Measurements from ENCODE around the gene GUCY1A1.

The GUCY1A1 gene

DNA sequence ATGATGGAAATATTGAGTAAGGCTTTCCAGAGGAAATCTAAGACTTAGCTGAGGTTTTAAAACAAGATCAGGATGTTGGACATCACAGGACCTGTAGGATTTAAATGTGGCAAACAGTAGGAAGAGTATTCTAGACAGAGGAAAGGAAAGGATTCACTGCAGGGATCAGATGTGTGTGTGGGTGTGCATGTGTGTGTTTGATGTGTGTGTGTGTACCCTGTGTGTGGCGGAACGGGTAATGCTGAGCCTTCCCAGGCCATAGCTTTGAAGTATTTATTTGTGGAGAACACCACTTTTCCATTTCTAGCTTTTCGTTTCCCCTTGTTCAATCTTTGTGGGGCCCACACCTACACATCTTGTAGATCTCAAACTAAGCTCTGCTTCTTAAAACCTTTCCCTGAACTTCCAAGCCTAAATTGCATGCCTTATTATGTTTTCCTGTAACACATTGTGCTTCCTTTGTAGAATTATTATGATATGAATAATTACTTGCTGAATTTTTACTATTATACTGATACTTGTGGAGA lies 6.9 kb downstream of the GUCY1A1 start:
- Histone ChIP-seq H3K4me1 (ENCODE audit: insufficient read depth, poor library complexity, severe bottlenecking) (no peaks in the 10 kb centered on the region), H3K4me3 (ENCODE audit: severe bottlenecking) (no peak overlapping the region), H3K27me3 (ENCODE audit: insufficient read depth, poor library complexity, severe bottlenecking) (peaks cover 16% of the 10 kb centered on the region), H3K36me3 (ENCODE audit: low read depth) (no peaks in the 10 kb centered on the region), H3K27ac (ENCODE audit: poor library complexity, severe bottlenecking) (no peak overlapping the region), H3K9me3 (ENCODE audit: severe bottlenecking) (no peaks in the 10 kb centered on the region)
- DNase-seq (ENCODE audit: low spot score) (no peak), ATAC-seq (ENCODE audit: low read depth) (no peak)
- TF ChIP-seq, protein P1, sequence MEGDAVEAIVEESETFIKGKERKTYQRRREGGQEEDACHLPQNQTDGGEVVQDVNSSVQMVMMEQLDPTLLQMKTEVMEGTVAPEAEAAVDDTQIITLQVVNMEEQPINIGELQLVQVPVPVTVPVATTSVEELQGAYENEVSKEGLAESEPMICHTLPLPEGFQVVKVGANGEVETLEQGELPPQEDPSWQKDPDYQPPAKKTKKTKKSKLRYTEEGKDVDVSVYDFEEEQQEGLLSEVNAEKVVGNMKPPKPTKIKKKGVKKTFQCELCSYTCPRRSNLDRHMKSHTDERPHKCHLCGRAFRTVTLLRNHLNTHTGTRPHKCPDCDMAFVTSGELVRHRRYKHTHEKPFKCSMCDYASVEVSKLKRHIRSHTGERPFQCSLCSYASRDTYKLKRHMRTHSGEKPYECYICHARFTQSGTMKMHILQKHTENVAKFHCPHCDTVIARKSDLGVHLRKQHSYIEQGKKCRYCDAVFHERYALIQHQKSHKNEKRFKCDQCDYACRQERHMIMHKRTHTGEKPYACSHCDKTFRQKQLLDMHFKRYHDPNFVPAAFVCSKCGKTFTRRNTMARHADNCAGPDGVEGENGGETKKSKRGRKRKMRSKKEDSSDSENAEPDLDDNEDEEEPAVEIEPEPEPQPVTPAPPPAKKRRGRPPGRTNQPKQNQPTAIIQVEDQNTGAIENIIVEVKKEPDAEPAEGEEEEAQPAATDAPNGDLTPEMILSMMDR (IDR thresholded peaks at IDR 0.05; ENCODE audit: poor library complexity, severe bottlenecking), result no peak

DNA sequence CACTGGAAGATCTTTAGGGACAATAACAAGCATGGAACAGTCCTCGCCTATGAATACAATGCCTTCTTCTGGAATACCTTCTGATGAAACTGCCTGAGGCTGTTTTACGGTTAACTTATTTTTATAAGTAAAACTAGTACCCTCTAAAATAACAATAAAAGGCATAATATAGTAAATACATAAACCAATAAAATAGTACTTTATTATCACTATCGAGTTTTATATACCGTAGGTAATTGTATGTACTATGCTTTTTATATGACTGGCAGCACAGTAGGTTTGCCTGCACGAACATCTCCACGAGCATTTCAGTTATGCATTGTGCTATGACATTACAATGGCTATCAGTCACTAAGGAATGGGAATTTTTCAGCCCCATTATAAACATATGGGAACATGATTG lies 8.0 kb downstream of the GUCY1A1 start:
- DNase-seq (ENCODE audit: low spot score) (no peak), ATAC-seq (ENCODE audit: low read depth) (no peak)
- H3K27ac ChIP-seq (ENCODE audit: poor library complexity, severe bottlenecking), result no peak overlapping the region
- H3K4me1 ChIP-seq (ENCODE audit: insufficient read depth, poor library complexity, severe bottlenecking), result no peaks in the 10 kb centered on the region
- TF ChIP-seq, protein P1 (IDR thresholded peaks at IDR 0.05; ENCODE audit: poor library complexity, severe bottlenecking), result no peak
- H3K27me3 ChIP-seq (ENCODE audit: insufficient read depth, poor library complexity, severe bottlenecking), result peaks cover 4% of the 10 kb centered on the region
- no peak overlapping the region for H3K4me3 ChIP-seq (ENCODE audit: severe bottlenecking)
- no peaks in the 10 kb centered on the region for H3K36me3 ChIP-seq (ENCODE audit: low read depth)
- H3K9me3 ChIP-seq (ENCODE audit: severe bottlenecking), result no peaks in the 10 kb centered on the region

DNA sequence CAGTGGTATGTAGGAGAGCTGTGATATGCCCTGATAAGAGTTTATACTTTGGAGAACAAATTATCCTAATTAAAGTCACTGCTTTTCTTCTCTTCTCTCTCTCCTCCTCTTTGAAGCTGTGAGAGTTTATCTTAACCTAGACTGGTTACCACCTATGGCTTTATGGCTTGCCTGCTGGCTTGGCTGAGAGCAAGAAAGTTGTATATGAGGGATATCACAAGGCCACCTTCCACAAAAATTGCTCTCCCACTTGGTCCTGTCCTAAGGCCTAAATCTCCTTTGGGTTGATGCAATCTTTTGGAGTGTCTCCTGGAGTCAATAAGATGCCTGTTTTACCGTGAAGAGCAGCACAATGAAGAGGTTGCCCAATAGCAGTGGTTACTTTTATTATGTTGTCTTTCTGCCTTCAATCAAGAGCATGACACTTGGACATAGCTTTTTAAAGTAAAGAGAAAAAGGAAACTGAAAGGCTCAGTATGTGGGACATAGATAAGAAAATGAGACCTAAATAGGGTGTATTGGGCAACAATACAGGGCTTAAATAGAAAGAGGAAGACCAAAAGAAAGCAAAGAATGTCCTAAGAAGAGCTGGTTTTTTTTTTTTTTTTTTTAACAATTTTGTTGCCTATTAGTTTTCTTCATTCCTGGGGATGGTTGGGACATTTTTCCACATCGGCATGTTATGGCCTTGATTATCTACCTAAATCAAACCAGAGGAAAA lies 9.2 kb downstream of the GUCY1A1 start:
- ATAC-seq (ENCODE audit: low read depth) (no peak), DNase-seq (ENCODE audit: low spot score) (no peak)
- H3K36me3 ChIP-seq (ENCODE audit: low read depth), result no peaks in the 10 kb centered on the region
- no peak overlapping the region for H3K4me3 ChIP-seq (ENCODE audit: severe bottlenecking)
- TF ChIP-seq, protein P1 (IDR thresholded peaks at IDR 0.05; ENCODE audit: poor library complexity, severe bottlenecking), result no peak
- H3K4me1 ChIP-seq (ENCODE audit: insufficient read depth, poor library complexity, severe bottlenecking), result no peaks in the 10 kb centered on the region
- H3K27me3 ChIP-seq (ENCODE audit: insufficient read depth, poor library complexity, severe bottlenecking), result no peaks in the 10 kb centered on the region
- H3K27ac ChIP-seq (ENCODE audit: poor library complexity, severe bottlenecking), result no peak overlapping the region
- no peaks in the 10 kb centered on the region for H3K9me3 ChIP-seq (ENCODE audit: severe bottlenecking)

DNA sequence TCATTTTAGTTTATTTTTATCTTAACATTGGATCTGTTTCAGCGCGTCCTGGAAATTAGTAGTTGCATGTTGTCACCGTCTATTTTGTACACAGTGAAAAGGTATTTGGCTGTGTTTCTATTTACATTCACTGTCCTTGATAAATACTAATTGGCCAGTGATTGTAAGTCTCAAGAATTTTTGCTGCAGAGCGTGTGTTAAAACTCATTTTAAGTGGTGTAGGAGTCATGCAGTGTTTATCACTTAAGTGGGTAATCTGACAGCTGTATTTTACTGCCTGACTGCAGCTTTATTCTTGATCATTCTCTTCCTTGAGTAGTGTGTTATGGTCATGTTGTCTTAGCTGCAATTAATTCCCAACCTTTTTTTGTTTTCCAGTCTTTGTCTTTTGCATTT lies 9.8 kb downstream of the GUCY1A1 start:
- ATAC-seq (ENCODE audit: low read depth), result no peak

More for the DNA sequence above, 9.8 kb downstream of the GUCY1A1 start:
- Histone ChIP-seq H3K4me1 (ENCODE audit: insufficient read depth, poor library complexity, severe bottlenecking) (no peaks in the 10 kb centered on the region), H3K27me3 (ENCODE audit: insufficient read depth, poor library complexity, severe bottlenecking) (no peaks in the 10 kb centered on the region), H3K27ac (ENCODE audit: poor library complexity, severe bottlenecking) (no peak overlapping the region), H3K36me3 (ENCODE audit: low read depth) (no peaks in the 10 kb centered on the region), H3K9me3 (ENCODE audit: severe bottlenecking) (no peaks in the 10 kb centered on the region), H3K4me3 (ENCODE audit: severe bottlenecking) (no peak overlapping the region)
- TF ChIP-seq, protein P1 (IDR thresholded peaks at IDR 0.05; ENCODE audit: poor library complexity, severe bottlenecking), result no peak
- DNase-seq (ENCODE audit: low spot score), result no peak

Data from RWPE2 (cell line).